ENCODE measurements around the gene SLC16A4. TPM values are rescaled to one million over a fixed set of nuclear protein-coding genes. Genes with fewer than 3 reads are reported as not detected.

Gene SLC16A4
- total RNA-seq, 1 experiment from 2014 or later = 0.83 TPM

- no peak for TF ChIP-seq CTCF (IDR thresholded peaks at IDR 0.05; ENCODE audit: unreplicated experiment)
- BruUV-seq (replicated peaks) = no TSS peak
These were observed 39.5 kb upstream of the SLC16A4 start for GRCh38 chr1:110430366-110430765.

GRCh38 chr1:110428946-110429345 is 38.1 kb upstream of the SLC16A4 start:
- peaks cover 37% of the 10 kb centered on the region for H3K27me3 Mint-ChIP-seq (ENCODE audit: unreplicated experiment)
- no peaks in the 10 kb centered on the region for H3K9me3 Mint-ChIP-seq (ENCODE audit: low read depth, unreplicated experiment)
- CTCF ChIA-PET = no interaction called here
- intact Hi-C loops (cut with micrococcal nuclease; ENCODE audit: unreplicated experiment) = no loop called here
- no TSS peak for BruUV-seq (replicated peaks)
- no peak for TF ChIP-seq CTCF (IDR thresholded peaks at IDR 0.05; ENCODE audit: unreplicated experiment)
- H3K36me3 Mint-ChIP-seq (ENCODE audit: insufficient read depth, unreplicated experiment) = no peaks in the 10 kb centered on the region
- H3K4me1 Mint-ChIP-seq (ENCODE audit: low read depth, unreplicated experiment) = no peaks in the 10 kb centered on the region
- H3K4me3 Mint-ChIP-seq (ENCODE audit: low read depth, unreplicated experiment) = no peak overlapping the region
- DNase-seq = no peak
- H3K27ac Mint-ChIP-seq (ENCODE audit: unreplicated experiment) = no peak overlapping the region

More at GRCh38 chr1:110430366-110430765, 39.5 kb upstream of the SLC16A4 start:
- intact Hi-C loops (cut with micrococcal nuclease; ENCODE audit: unreplicated experiment) = no loop called here
- Mint-ChIP-seq H3K4me3 (ENCODE audit: low read depth, unreplicated experiment) (no peak overlapping the region), H3K27ac (ENCODE audit: unreplicated experiment) (no peak overlapping the region), H3K4me1 (ENCODE audit: low read depth, unreplicated experiment) (no peaks in the 10 kb centered on the region), H3K36me3 (ENCODE audit: insufficient read depth, unreplicated experiment) (no peaks in the 10 kb centered on the region), H3K9me3 (ENCODE audit: low read depth, unreplicated experiment) (no peaks in the 10 kb centered on the region), H3K27me3 (ENCODE audit: unreplicated experiment) (peaks cover 31% of the 10 kb centered on the region)
- no peak for DNase-seq
- CTCF ChIA-PET = no interaction called here

GRCh38 chr1:110426854-110427253 is 36.0 kb upstream of the SLC16A4 start:
- no peak overlapping the region for H3K4me3 Mint-ChIP-seq (ENCODE audit: low read depth, unreplicated experiment)
- TF ChIP-seq CTCF (IDR thresholded peaks at IDR 0.05; ENCODE audit: unreplicated experiment) = no peak
- DNase-seq = no peak
- H3K9me3 Mint-ChIP-seq (ENCODE audit: low read depth, unreplicated experiment) = no peaks in the 10 kb centered on the region
- intact Hi-C loops (cut with micrococcal nuclease; ENCODE audit: unreplicated experiment) = no loop called here
- no peaks in the 10 kb centered on the region for H3K36me3 Mint-ChIP-seq (ENCODE audit: insufficient read depth, unreplicated experiment)
- no peaks in the 10 kb centered on the region for H3K4me1 Mint-ChIP-seq (ENCODE audit: low read depth, unreplicated experiment)
- peaks cover 41% of the 10 kb centered on the region for H3K27me3 Mint-ChIP-seq (ENCODE audit: unreplicated experiment)
- CTCF ChIA-PET = no interaction called here
- H3K27ac Mint-ChIP-seq (ENCODE audit: unreplicated experiment) = no peak overlapping the region
- no TSS peak for BruUV-seq (replicated peaks)

GRCh38 chr1:110425612-110426152 is 34.9 kb upstream of the SLC16A4 start:
- no peaks in the 10 kb centered on the region for H3K4me1 Mint-ChIP-seq (ENCODE audit: low read depth, unreplicated experiment)
- H3K4me3 Mint-ChIP-seq (ENCODE audit: low read depth, unreplicated experiment) = no peak overlapping the region
- intact Hi-C loops (cut with micrococcal nuclease; ENCODE audit: unreplicated experiment) = no loop called here
- no TSS peak for BruUV-seq (replicated peaks)
- CTCF ChIA-PET = no interaction called here
- no peak for DNase-seq
- H3K9me3 Mint-ChIP-seq (ENCODE audit: low read depth, unreplicated experiment) = no peaks in the 10 kb centered on the region
- no peak overlapping the region for H3K27ac Mint-ChIP-seq (ENCODE audit: unreplicated experiment)
- no peak for TF ChIP-seq CTCF (IDR thresholded peaks at IDR 0.05; ENCODE audit: unreplicated experiment)
- no peaks in the 10 kb centered on the region for H3K36me3 Mint-ChIP-seq (ENCODE audit: insufficient read depth, unreplicated experiment)
- H3K27me3 Mint-ChIP-seq (ENCODE audit: unreplicated experiment) = peaks cover 29% of the 10 kb centered on the region
